Osteoblast (primary cell): ENCODE results near the gene ACOT13. TPM values are rescaled to one million over a fixed set of nuclear protein-coding genes. Genes with fewer than 3 reads are reported as not detected.

Experiments
- DNase-seq: peaks from one replicate; pipeline ENCODE4 v3.0.0; 2011; ENCODE audit warnings: low spot score, mixed read lengths; ENCODE audit not compliant: insufficient read length; ENCODE audit errors: missing footprints
- H2AFZ ChIP-seq: 2 replicates; pipeline ENCODE4 v1.6.0; 2011; ENCODE audit warnings: mild to moderate bottlenecking, low read length
- H3K27ac ChIP-seq: 2 replicates; pipeline ENCODE4 v1.5.1; 2011; ENCODE audit warnings: mild to moderate bottlenecking, low read depth, low read length, moderate library complexity
- H3K27me3 ChIP-seq: 2 replicates; pipeline ENCODE4 v1.6.0; 2012; ENCODE audit warnings: mild to moderate bottlenecking, control low read depth, inconsistent platforms, low read length, moderate library complexity; ENCODE audit not compliant: insufficient read depth
- H3K36me3 ChIP-seq: 2 replicates; pipeline ENCODE4 v1.5.1; 2011; ENCODE audit warnings: mild to moderate bottlenecking, low read length, control low read depth, moderate library complexity; ENCODE audit not compliant: insufficient read depth
- H3K4me1 ChIP-seq: 2 replicates; pipeline ENCODE4 v1.5.1; 2011; ENCODE audit warnings: mild to moderate bottlenecking, low read length, control low read depth, moderate library complexity; ENCODE audit not compliant: insufficient read depth
- H3K4me2 ChIP-seq: 2 replicates; pipeline ENCODE4 v1.6.0; 2011; ENCODE audit warnings: mild to moderate bottlenecking, low read length; ENCODE audit not compliant: insufficient read depth
- H3K4me3 ChIP-seq: fragments of 200-600 bp; sonication (generic); 3 replicates; pipeline ENCODE4 v1.5.1; 2012; ENCODE audit warnings: mild to moderate bottlenecking, low read length, inconsistent platforms; ENCODE audit not compliant: insufficient read depth
- H3K79me2 ChIP-seq: 2 replicates; pipeline ENCODE4 v1.6.0; 2012; ENCODE audit warnings: mild to moderate bottlenecking, low read length, control low read depth, inconsistent platforms; ENCODE audit not compliant: insufficient read depth
- H3K9me3 ChIP-seq: 2 replicates; pipeline ENCODE4 v1.5.1; 2011; ENCODE audit warnings: low read depth, low read length, control low read depth
- H4K20me1 ChIP-seq: 2 replicates; pipeline ENCODE4 v1.6.0; 2012; ENCODE audit warnings: mild to moderate bottlenecking, low read length, control low read depth; ENCODE audit not compliant: insufficient read depth
- total RNA-seq: library from RNA; depleted of rRNA; stranded (reverse); fragments of >200 nt; gene quantifications from 2 replicates; pipeline ENCODE4 v1.2.3, GENCODE V29; 2012
- TF ChIP-seq, protein P1 (sequence below): IDR thresholded peaks from 2 replicates; pipeline ENCODE4 v1.5.1; 2011; ENCODE audit warnings: mild to moderate bottlenecking, low read depth, low read length, moderate library complexity; ENCODE audit errors: extremely low read depth

ACOT13 gene
- total RNA-seq, 1 donor = 5.8 TPM

DNA sequence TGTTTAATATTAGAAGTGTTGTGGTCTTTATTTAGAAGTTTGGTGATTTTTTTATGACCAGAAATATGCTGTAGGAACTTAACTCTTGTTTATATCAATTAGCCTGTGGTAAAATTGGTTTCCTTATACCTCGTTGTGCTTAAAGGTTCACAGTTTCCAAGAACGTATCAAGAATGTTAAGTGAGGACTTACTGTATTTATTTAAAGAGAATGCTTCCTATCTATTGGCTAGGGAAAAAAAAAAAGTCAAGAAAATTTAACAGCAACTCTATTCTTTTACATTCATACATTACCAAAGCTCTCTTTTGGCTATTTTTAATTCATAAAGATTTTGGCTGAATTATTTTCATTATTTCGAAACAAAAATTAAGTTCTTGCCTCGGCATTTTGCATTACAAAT, 22.5 kb upstream of the ACOT13 start:
- H3K9me3 ChIP-seq = no peaks in the 10 kb centered on the region
- H3K79me2 ChIP-seq = no peaks in the 10 kb centered on the region
- H3K4me3 ChIP-seq = no peak overlapping the region
- peaks cover 9% of the 10 kb centered on the region for H3K4me1 ChIP-seq
- peaks cover 12% of the 10 kb centered on the region for H3K27me3 ChIP-seq
- H3K36me3 ChIP-seq = no peaks in the 10 kb centered on the region
- no peak overlapping the region for H2AFZ ChIP-seq
- H3K4me2 ChIP-seq = no peak overlapping the region
- H4K20me1 ChIP-seq = no peaks in the 10 kb centered on the region
- TF ChIP-seq, protein P1, sequence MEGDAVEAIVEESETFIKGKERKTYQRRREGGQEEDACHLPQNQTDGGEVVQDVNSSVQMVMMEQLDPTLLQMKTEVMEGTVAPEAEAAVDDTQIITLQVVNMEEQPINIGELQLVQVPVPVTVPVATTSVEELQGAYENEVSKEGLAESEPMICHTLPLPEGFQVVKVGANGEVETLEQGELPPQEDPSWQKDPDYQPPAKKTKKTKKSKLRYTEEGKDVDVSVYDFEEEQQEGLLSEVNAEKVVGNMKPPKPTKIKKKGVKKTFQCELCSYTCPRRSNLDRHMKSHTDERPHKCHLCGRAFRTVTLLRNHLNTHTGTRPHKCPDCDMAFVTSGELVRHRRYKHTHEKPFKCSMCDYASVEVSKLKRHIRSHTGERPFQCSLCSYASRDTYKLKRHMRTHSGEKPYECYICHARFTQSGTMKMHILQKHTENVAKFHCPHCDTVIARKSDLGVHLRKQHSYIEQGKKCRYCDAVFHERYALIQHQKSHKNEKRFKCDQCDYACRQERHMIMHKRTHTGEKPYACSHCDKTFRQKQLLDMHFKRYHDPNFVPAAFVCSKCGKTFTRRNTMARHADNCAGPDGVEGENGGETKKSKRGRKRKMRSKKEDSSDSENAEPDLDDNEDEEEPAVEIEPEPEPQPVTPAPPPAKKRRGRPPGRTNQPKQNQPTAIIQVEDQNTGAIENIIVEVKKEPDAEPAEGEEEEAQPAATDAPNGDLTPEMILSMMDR = no peak
- no peak overlapping the region for H3K27ac ChIP-seq
- DNase-seq = no peak

DNA sequence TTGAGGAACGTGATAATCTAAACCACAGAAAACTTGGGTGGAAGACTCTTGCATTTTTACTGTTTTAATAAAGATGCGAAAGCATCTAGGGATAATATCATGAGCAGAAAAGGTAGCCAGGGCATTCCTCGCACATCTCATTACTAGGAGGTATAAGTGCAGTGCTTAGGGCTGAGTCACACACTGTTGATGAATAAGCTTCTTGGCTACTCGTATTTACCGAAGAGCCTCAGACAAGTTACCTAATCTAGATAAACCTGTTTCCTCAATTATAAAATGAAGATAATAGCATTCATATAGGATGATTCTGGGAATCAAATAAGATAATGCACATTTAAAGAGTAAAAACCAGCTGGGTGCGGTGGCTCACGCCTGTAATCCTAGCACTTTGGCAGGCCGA, 20.1 kb upstream of the ACOT13 start:
- DNase-seq = no peak
- Histone ChIP-seq H3K27me3 (peaks cover 10% of the 10 kb centered on the region), H3K9me3 (no peaks in the 10 kb centered on the region), H4K20me1 (no peaks in the 10 kb centered on the region), H3K4me2 (peak overlapping the region; percentile 89), H3K4me3 (peak overlapping the region; percentile 80), H2AFZ (peak overlapping the region; percentile 82), H3K27ac (no peak overlapping the region), H3K79me2 (no peaks in the 10 kb centered on the region), H3K36me3 (peaks cover 10% of the 10 kb centered on the region), H3K4me1 (peaks cover 9% of the 10 kb centered on the region)
- TF ChIP-seq, protein P1 = no peak

DNA sequence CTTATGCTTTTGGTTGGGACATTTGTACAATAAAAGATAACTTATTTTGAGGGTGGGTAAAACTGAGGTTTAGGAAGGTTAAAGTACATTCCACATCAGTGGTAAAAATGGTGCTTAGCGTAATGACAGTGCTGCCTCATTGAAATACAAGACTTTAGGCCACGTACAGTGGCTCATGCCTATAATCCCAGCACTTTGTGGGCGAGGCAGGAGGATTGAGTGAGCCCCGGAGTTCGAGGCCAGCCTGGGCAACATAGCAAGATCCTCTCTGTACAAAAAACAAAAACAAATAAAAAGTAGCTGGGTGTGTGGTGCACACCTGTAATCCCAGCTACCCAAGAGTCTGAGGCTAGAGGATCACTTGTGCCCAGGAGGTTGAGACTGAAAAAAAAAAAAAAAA, 18.6 kb upstream of the ACOT13 start:
- no peak overlapping the region for H2AFZ ChIP-seq
- no peaks in the 10 kb centered on the region for H4K20me1 ChIP-seq
- peaks cover 9% of the 10 kb centered on the region for H3K4me1 ChIP-seq
- H3K79me2 ChIP-seq = no peaks in the 10 kb centered on the region
- H3K27ac ChIP-seq = no peak overlapping the region
- TF ChIP-seq, protein P1 = no peak
- no peak for DNase-seq
- no peak overlapping the region for H3K4me2 ChIP-seq
- peaks cover 16% of the 10 kb centered on the region for H3K36me3 ChIP-seq
- no peaks in the 10 kb centered on the region for H3K9me3 ChIP-seq
- H3K27me3 ChIP-seq = peaks cover 10% of the 10 kb centered on the region
- no peak overlapping the region for H3K4me3 ChIP-seq

DNA sequence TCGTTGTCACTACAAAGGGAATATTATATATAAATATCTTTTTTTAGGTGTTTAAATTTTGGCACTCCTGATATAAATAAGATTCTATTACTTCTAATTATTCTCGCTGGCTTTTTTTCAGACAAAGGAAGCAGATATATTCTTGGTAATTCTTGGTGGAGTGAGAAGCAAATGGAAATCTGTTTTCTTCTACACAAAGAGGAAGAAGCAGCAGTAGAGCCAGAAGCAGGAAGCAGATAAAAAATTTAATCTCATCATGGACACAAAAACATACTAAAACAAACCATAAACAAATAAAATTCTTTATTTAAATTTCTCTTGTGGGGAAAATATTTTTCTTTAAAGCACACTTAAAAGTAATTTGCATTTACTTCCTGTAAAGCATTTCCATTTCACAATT, 17.2 kb upstream of the ACOT13 start:
- H3K4me2 ChIP-seq = no peak overlapping the region

More for the DNA sequence above, 17.2 kb upstream of the ACOT13 start:
- Histone ChIP-seq H3K27me3 (peaks cover 6% of the 10 kb centered on the region), H3K4me3 (no peak overlapping the region), H3K79me2 (no peaks in the 10 kb centered on the region), H3K36me3 (peaks cover 20% of the 10 kb centered on the region), H2AFZ (no peak overlapping the region), H3K4me1 (peaks cover 9% of the 10 kb centered on the region), H4K20me1 (no peaks in the 10 kb centered on the region), H3K27ac (no peak overlapping the region), H3K9me3 (no peaks in the 10 kb centered on the region)
- TF ChIP-seq, protein P1 = no peak
- DNase-seq = no peak
